HepG2 (cell line): Measurements from ENCODE around the gene PHACTR1. TPM values are rescaled to one million over a fixed set of nuclear protein-coding genes. Genes with fewer than 3 reads are reported as not detected.

ENCODE experiments used
- ATAC-seq: fragments of 200-7000 bp; cut with Tn5 transposase; 3 replicates; pipeline ENCODE4 v1.9.1; 2020; ENCODE audit warnings: mild to moderate bottlenecking, moderate library complexity
- BruUV-seq: library from RNA; stranded (reverse); fragments of 400-500 nt; replicated peaks from 2 replicates; lab custom pipeline; 2021; lab: Mats Ljungman, UMichigan
- CTCF ChIA-PET: fragments of 300-600 bp; formaldehyde crosslinking; extraction: SDS; loops from one replicate; lab custom pipeline; 2021; ENCODE audit warnings: low total read pairs, inconsistent platforms, low intra/inter-chr PET ratio; lab: Yijun Ruan, JAX
- POLR2A ChIA-PET: fragments of 350-600 bp; sonication (Branson Sonifier 250); formaldehyde crosslinking; loops from one replicate; lab custom pipeline; 2020; ENCODE audit warnings: antibody characterized with exemption, inconsistent platforms; lab: Yijun Ruan, JAX
- DNase-seq: peaks from one replicate; pipeline ENCODE4 v3.0.0-alpha.2; 2015; ENCODE audit warnings: low spot score
- FAIRE-seq: peaks from 3 replicates; lab custom pipeline; 2011; peaks lifted over from hg19 to GRCh38; lab: Jason Lieb, UNC
- H2AFZ ChIP-seq: one replicate; pipeline ENCODE4 v1.6.1; 2011; ENCODE audit warnings: low read length, inconsistent platforms
- H3K27ac ChIP-seq: fragments of 300-600 bp; 3 replicates; pipeline ENCODE4 v1.8.0; 2011; ENCODE audit warnings: mixed run types, mild to moderate bottlenecking, mixed read lengths, low read length, inconsistent platforms; ENCODE audit not compliant: insufficient read depth; ENCODE audit errors: extremely low read length
- H3K27me3 ChIP-seq, 2 experiments: fragments of 200-600 bp in 1 of 2; 2 replicates in 1 of 2; 3 replicates in 1 of 2; pipeline versions ENCODE4 v1.6.0 to v1.8.0; 2011; ENCODE audit warnings: low read length in 2 of 2, mild to moderate bottlenecking in 2 of 2, moderate library complexity in 2 of 2, inconsistent platforms in 1 of 2; ENCODE audit not compliant: insufficient read depth in 2 of 2, control insufficient read depth in 1 of 2
- H3K36me3 ChIP-seq, 2 experiments: fragments of 200-600 bp in 1 of 2; replicated peaks in 1 of 2; 2 replicates in 1 of 2; 3 replicates in 1 of 2; pipeline versions ENCODE4 v1.5.1 to v1.8.0; 2011; ENCODE audit warnings: low read length in 2 of 2, inconsistent platforms in 1 of 2; ENCODE audit not compliant: insufficient read depth in 2 of 2, control insufficient read depth in 1 of 2
- H3K4me1 ChIP-seq: 2 replicates; pipeline ENCODE4 v1.5.1; 2012; ENCODE audit warnings: low read length, inconsistent platforms; ENCODE audit not compliant: insufficient read depth
- H3K4me2 ChIP-seq: 2 replicates; pipeline ENCODE4 v1.6.0; 2011; ENCODE audit warnings: low read depth, low read length, inconsistent platforms
- H3K4me3 ChIP-seq, 3 experiments: fragments of 200-600 bp in 1 of 3; sonication (generic), shearing (Covaris generic) in 1 of 3; replicated peaks in 1 of 3; 2 replicates each; pipeline ENCODE4 v1.5.1; 2011 to 2016; ENCODE audit warnings: low read length in 3 of 3, inconsistent platforms in 2 of 3, low read depth in 2 of 3, mild to moderate bottlenecking in 2 of 3, control low read depth in 1 of 3, mixed read lengths in 1 of 3; ENCODE audit not compliant: insufficient read depth in 1 of 3
- H3K79me2 ChIP-seq: one replicate; pipeline ENCODE4 v1.6.1; 2011; ENCODE audit warnings: low read length, inconsistent platforms; ENCODE audit not compliant: insufficient read depth
- H3K9ac ChIP-seq: 2 replicates; pipeline ENCODE4 v1.6.0; 2011; ENCODE audit warnings: mild to moderate bottlenecking, low read depth, low read length, inconsistent platforms; ENCODE audit not compliant: insufficient read depth
- H3K9me3 ChIP-seq: 2 replicates; pipeline ENCODE4 v1.5.1; 2012; ENCODE audit warnings: mild to moderate bottlenecking, low read length
- H4K20me1 ChIP-seq: 2 replicates; pipeline ENCODE4 v1.6.0; 2011; ENCODE audit warnings: inconsistent platforms, mild to moderate bottlenecking, low read length, moderate library complexity; ENCODE audit not compliant: insufficient read depth
- CC2D1A ChIP-seq: sonication (generic); formaldehyde crosslinking; IDR thresholded peaks from 2 replicates; pipeline ENCODE4 v1.8.1; 2023; ENCODE audit warnings: mild to moderate bottlenecking, missing genetic modification reagents
- E2F5 ChIP-seq: sonication (generic); formaldehyde crosslinking; conservative IDR thresholded peaks from 2 replicates; pipeline ENCODE4 v1.4.0; 2020; ENCODE audit warnings: missing genetic modification reagents
- ISX ChIP-seq: sonication (generic); formaldehyde crosslinking; conservative IDR thresholded peaks from 2 replicates; pipeline ENCODE4 v1.5.0; 2020; ENCODE audit warnings: missing genetic modification reagents
- NR3C1 ChIP-seq: sonication (generic); formaldehyde crosslinking; IDR thresholded peaks from 2 replicates; pipeline ENCODE4 v1.4.0; 2020; ENCODE audit warnings: missing genetic modification reagents
- THRA ChIP-seq: sonication (generic); formaldehyde crosslinking; IDR thresholded peaks from 2 replicates; pipeline ENCODE4 v1.4.0; 2020; ENCODE audit warnings: missing genetic modification reagents, borderline replicate concordance
- UBTF ChIP-seq: sonication (generic); formaldehyde crosslinking; IDR thresholded peaks from 2 replicates; pipeline ENCODE4 v1.4.0; 2020; ENCODE audit warnings: mild to moderate bottlenecking, missing genetic modification reagents
- ZNF556 ChIP-seq: sonication (generic); formaldehyde crosslinking; IDR thresholded peaks from 2 replicates; pipeline ENCODE4 v1.4.0; 2020; ENCODE audit warnings: mild to moderate bottlenecking, missing genetic modification reagents, borderline replicate concordance
- WGBS: methylation state at CpG from one replicate; pipeline ENCODE4 v1.1.6; 2017; ENCODE audit warnings: low lambda C conversion rate; 5-methylcytosine and 5-hydroxymethylcytosine counted together
- in situ Hi-C: cut with HindIII; loops from 2 replicates; pipeline ENCODE4 v1.10.0; 2017; ENCODE audit warnings: low pct_unique_long_range_greater_than_20kb; ENCODE audit not compliant: extremely low pct_ligation_motif_present
- intact Hi-C: fragments of 100-400 bp; cut with micrococcal nuclease; formaldehyde crosslinking; loops from one replicate; pipeline ENCODE4 v1.10.0; 2022; ENCODE audit not compliant: unreplicated experiment
- polyA plus RNA-seq, 8 experiments: library from polyadenylated mRNA; depleted of rRNA in 3 of 8; stranded (reverse) in 7 of 8; unstranded in 1 of 8; fragments of >200 nt; fragmentation: Illumina TruSeq in 4 of 8; extraction: Trizol in 4 of 8; gene quantifications; 2 replicates each; pipeline versions ENCODE4 v1.2.1 to v1.2.3, GENCODE V29; 2011 to 2016; ENCODE audit warnings: low read depth in 4 of 8, missing spikeins in 1 of 8, mixed read lengths in 1 of 8; ENCODE audit not compliant: insufficient read depth in 1 of 8
- total RNA-seq, 5 experiments: library from RNA; depleted of rRNA; stranded (reverse); fragments of >200 nt; fragmentation: Illumina TruSeq; extraction: Trizol; gene quantifications; 2 replicates each; pipeline ENCODE4 v1.2.3, GENCODE V29; 2016; ENCODE audit warnings: low read depth in 1 of 5

The PHACTR1 gene
- total and polyA plus RNA-seq, 2 of the 13 experiments (the other 11 are each of a cell fraction or from before 2014, with no cell fraction given): 0.09 TPM; not detected in 1

GRCh38 chr6:13184547-13184946 is 468.0 kb downstream of the PHACTR1 start:
- no peak overlapping the region for H2AFZ ChIP-seq
- no peaks in the 10 kb centered on the region for H3K36me3 ChIP-seq
- H3K4me1 ChIP-seq: peaks cover 22% of the 10 kb centered on the region
- TF ChIP-seq E2F5 (no peak), THRA (CRISPR knock-in tag) (no peak), NR3C1 (CRISPR knock-in tag) (no peak), CC2D1A (CRISPR knock-in tag) (no peak), ZNF556 (CRISPR knock-in tag) (no peak), ISX (CRISPR knock-in tag) (no peak), UBTF (CRISPR knock-in tag) (no peak)
- TF ChIP-seq, all 625 proteins: peak for 0
- ChIA-PET CTCF (no interaction called here), POLR2A (no interaction called here)
- 55% methylated on average over 10 of the region's 10 CpGs for WGBS
- Histone ChIP-seq H4K20me1 (no peaks in the 10 kb centered on the region), H3K4me2 (no peak overlapping the region), H3K9ac (no peak overlapping the region), H3K27me3 (peaks cover 2 to 28% of the 10 kb centered on the region in 2 experiments; a peak in 3 of 5 replicates), H3K79me2 (no peaks in the 10 kb centered on the region), H3K9me3 (no peaks in the 10 kb centered on the region), H3K4me3 (no peak overlapping the region), H3K27ac (no peak overlapping the region)
- no TSS peak for BruUV-seq
- intact Hi-C loops (no loop called here), in situ Hi-C loops (loop anchor here (25.0 kb wide), 1 partner anchor 353 kb away; no protein-coding TSS in a partner anchor)
- no peak for DNase-seq
- no peak for FAIRE-seq
- ATAC-seq: no peak
